Measurements from ENCODE around the gene ATP5F1D. TPM values are rescaled to one million over a fixed set of nuclear protein-coding genes. Genes with fewer than 3 reads are reported as not detected.

ATP5F1D gene
- total RNA-seq, 1 donor from 2014 or later: 233 TPM

GRCh38 chr19:1214862-1215731 lies 26.5 kb upstream of the ATP5F1D start:
- H3K27me3 Mint-ChIP-seq (ENCODE audit: low read depth): no peaks in the 10 kb centered on the region
- no peak overlapping the region for H3K4me3 Mint-ChIP-seq (ENCODE audit: low read depth)
- DNase-seq (ENCODE audit: low spot score): no peak
- H3K4me1 Mint-ChIP-seq (ENCODE audit: low read depth): peaks cover 15% of the 10 kb centered on the region
- H3K36me3 Mint-ChIP-seq (ENCODE audit: low read depth): peaks cover 28% of the 10 kb centered on the region
- no peak overlapping the region for H3K27ac Mint-ChIP-seq
- H3K9me3 Mint-ChIP-seq: no peaks in the 10 kb centered on the region
- intact Hi-C loops (cut with micrococcal nuclease): no loop called here

- Mint-ChIP-seq H3K36me3 (ENCODE audit: low read depth) (peaks cover 18% of the 10 kb centered on the region), H3K9me3 (no peaks in the 10 kb centered on the region), H3K4me3 (ENCODE audit: low read depth) (no peak overlapping the region), H3K4me1 (ENCODE audit: low read depth) (peaks cover 12% of the 10 kb centered on the region), H3K27ac (no peak overlapping the region), H3K27me3 (ENCODE audit: low read depth) (no peaks in the 10 kb centered on the region)
- intact Hi-C loops (cut with micrococcal nuclease): no loop called here
- no peak for DNase-seq (ENCODE audit: low spot score)
These were observed 24.8 kb upstream of the ATP5F1D start for GRCh38 chr19:1216756-1217155.

- DNase-seq (ENCODE audit: low spot score): no peak
- peaks cover 11% of the 10 kb centered on the region for H3K4me1 Mint-ChIP-seq (ENCODE audit: low read depth)
- H3K4me3 Mint-ChIP-seq (ENCODE audit: low read depth): no peak overlapping the region
- intact Hi-C loops (cut with micrococcal nuclease): no loop called here
- H3K9me3 Mint-ChIP-seq: no peaks in the 10 kb centered on the region
- no peaks in the 10 kb centered on the region for H3K27me3 Mint-ChIP-seq (ENCODE audit: low read depth)
- peaks cover 15% of the 10 kb centered on the region for H3K36me3 Mint-ChIP-seq (ENCODE audit: low read depth)
- no peak overlapping the region for H3K27ac Mint-ChIP-seq
These were observed 24.2 kb upstream of the ATP5F1D start for GRCh38 chr19:1217366-1217765.

GRCh38 chr19:1218751-1219567 lies 22.6 kb upstream of the ATP5F1D start:
- H3K27ac Mint-ChIP-seq: no peak overlapping the region
- no peaks in the 10 kb centered on the region for H3K9me3 Mint-ChIP-seq
- DNase-seq (ENCODE audit: low spot score): no peak
- H3K4me3 Mint-ChIP-seq (ENCODE audit: low read depth): no peak overlapping the region
- peaks cover 4% of the 10 kb centered on the region for H3K4me1 Mint-ChIP-seq (ENCODE audit: low read depth)
- intact Hi-C loops (cut with micrococcal nuclease): no loop called here
- H3K27me3 Mint-ChIP-seq (ENCODE audit: low read depth): no peaks in the 10 kb centered on the region
- H3K36me3 Mint-ChIP-seq (ENCODE audit: low read depth): peaks cover 6% of the 10 kb centered on the region

- Mint-ChIP-seq H3K36me3 (ENCODE audit: low read depth) (peaks cover 5% of the 10 kb centered on the region), H3K4me1 (ENCODE audit: low read depth) (no peaks in the 10 kb centered on the region), H3K27ac (no peak overlapping the region), H3K27me3 (ENCODE audit: low read depth) (no peaks in the 10 kb centered on the region), H3K9me3 (no peaks in the 10 kb centered on the region), H3K4me3 (ENCODE audit: low read depth) (no peak overlapping the region)
- no peak for DNase-seq (ENCODE audit: low spot score)
- intact Hi-C loops (cut with micrococcal nuclease): no loop called here
These were observed 21.6 kb upstream of the ATP5F1D start for GRCh38 chr19:1219786-1220476.

GRCh38 chr19:1220477-1220930 lies 21.0 kb upstream of the ATP5F1D start:
- DNase-seq (ENCODE audit: low spot score): no peak
- intact Hi-C loops (cut with micrococcal nuclease): no loop called here
- no peak overlapping the region for H3K4me3 Mint-ChIP-seq (ENCODE audit: low read depth)
- no peaks in the 10 kb centered on the region for H3K9me3 Mint-ChIP-seq
- no peak overlapping the region for H3K27ac Mint-ChIP-seq
- H3K27me3 Mint-ChIP-seq (ENCODE audit: low read depth): no peaks in the 10 kb centered on the region
- peaks cover 5% of the 10 kb centered on the region for H3K36me3 Mint-ChIP-seq (ENCODE audit: low read depth)
- H3K4me1 Mint-ChIP-seq (ENCODE audit: low read depth): no peaks in the 10 kb centered on the region

- Mint-ChIP-seq H3K27me3 (ENCODE audit: low read depth) (no peaks in the 10 kb centered on the region), H3K4me1 (ENCODE audit: low read depth) (no peaks in the 10 kb centered on the region)
- intact Hi-C loops (cut with micrococcal nuclease): no loop called here
These were observed 20.3 kb upstream of the ATP5F1D start for GRCh38 chr19:1220976-1221903.

GRCh38 chr19:1221904-1222255 lies 19.7 kb upstream of the ATP5F1D start:
- Mint-ChIP-seq H3K9me3 (no peaks in the 10 kb centered on the region), H3K4me1 (ENCODE audit: low read depth) (no peaks in the 10 kb centered on the region), H3K27ac (no peak overlapping the region), H3K36me3 (ENCODE audit: low read depth) (peaks cover 4% of the 10 kb centered on the region), H3K27me3 (ENCODE audit: low read depth) (no peaks in the 10 kb centered on the region), H3K4me3 (ENCODE audit: low read depth) (no peak overlapping the region)
- intact Hi-C loops (cut with micrococcal nuclease): no loop called here
- DNase-seq (ENCODE audit: low spot score): no peak

More at GRCh38 chr19:1220976-1221903, 20.3 kb upstream of the ATP5F1D start:
- Mint-ChIP-seq H3K9me3 (no peaks in the 10 kb centered on the region), H3K27ac (no peak overlapping the region), H3K4me3 (ENCODE audit: low read depth) (no peak overlapping the region), H3K36me3 (ENCODE audit: low read depth) (peaks cover 5% of the 10 kb centered on the region)
- no peak for DNase-seq (ENCODE audit: low spot score)

- no peak for DNase-seq (ENCODE audit: low spot score)
- no peaks in the 10 kb centered on the region for H3K27me3 Mint-ChIP-seq (ENCODE audit: low read depth)
- H3K4me3 Mint-ChIP-seq (ENCODE audit: low read depth): no peak overlapping the region
- H3K4me1 Mint-ChIP-seq (ENCODE audit: low read depth): no peaks in the 10 kb centered on the region
- no peaks in the 10 kb centered on the region for H3K36me3 Mint-ChIP-seq (ENCODE audit: low read depth)
- no peaks in the 10 kb centered on the region for H3K9me3 Mint-ChIP-seq
- H3K27ac Mint-ChIP-seq: no peak overlapping the region
- intact Hi-C loops (cut with micrococcal nuclease): no loop called here
These were observed 19.2 kb upstream of the ATP5F1D start for GRCh38 chr19:1222394-1222793.

- intact Hi-C loops (cut with micrococcal nuclease): no loop called here
- H3K36me3 Mint-ChIP-seq (ENCODE audit: low read depth): no peaks in the 10 kb centered on the region
- no peaks in the 10 kb centered on the region for H3K9me3 Mint-ChIP-seq
- DNase-seq (ENCODE audit: low spot score): no peak
- no peaks in the 10 kb centered on the region for H3K4me1 Mint-ChIP-seq (ENCODE audit: low read depth)
- no peak overlapping the region for H3K27ac Mint-ChIP-seq
- no peak overlapping the region for H3K4me3 Mint-ChIP-seq (ENCODE audit: low read depth)
- no peaks in the 10 kb centered on the region for H3K27me3 Mint-ChIP-seq (ENCODE audit: low read depth)
These were observed 18.3 kb upstream of the ATP5F1D start for GRCh38 chr19:1223018-1223855.

- H3K4me3 Mint-ChIP-seq (ENCODE audit: low read depth): no peak overlapping the region
- H3K36me3 Mint-ChIP-seq (ENCODE audit: low read depth): no peaks in the 10 kb centered on the region
- no peaks in the 10 kb centered on the region for H3K4me1 Mint-ChIP-seq (ENCODE audit: low read depth)
- no peak for DNase-seq (ENCODE audit: low spot score)
- H3K27ac Mint-ChIP-seq: no peak overlapping the region
- intact Hi-C loops (cut with micrococcal nuclease): no loop called here
- no peaks in the 10 kb centered on the region for H3K9me3 Mint-ChIP-seq
- H3K27me3 Mint-ChIP-seq (ENCODE audit: low read depth): no peaks in the 10 kb centered on the region
These were observed 17.3 kb upstream of the ATP5F1D start for GRCh38 chr19:1224047-1224825.
